ENCODE measurements around the gene ASXL3.
A peak's percentile ranks its signal among the peaks of the same experiment; 100 is the strongest.

ASXL3 gene

DNA sequence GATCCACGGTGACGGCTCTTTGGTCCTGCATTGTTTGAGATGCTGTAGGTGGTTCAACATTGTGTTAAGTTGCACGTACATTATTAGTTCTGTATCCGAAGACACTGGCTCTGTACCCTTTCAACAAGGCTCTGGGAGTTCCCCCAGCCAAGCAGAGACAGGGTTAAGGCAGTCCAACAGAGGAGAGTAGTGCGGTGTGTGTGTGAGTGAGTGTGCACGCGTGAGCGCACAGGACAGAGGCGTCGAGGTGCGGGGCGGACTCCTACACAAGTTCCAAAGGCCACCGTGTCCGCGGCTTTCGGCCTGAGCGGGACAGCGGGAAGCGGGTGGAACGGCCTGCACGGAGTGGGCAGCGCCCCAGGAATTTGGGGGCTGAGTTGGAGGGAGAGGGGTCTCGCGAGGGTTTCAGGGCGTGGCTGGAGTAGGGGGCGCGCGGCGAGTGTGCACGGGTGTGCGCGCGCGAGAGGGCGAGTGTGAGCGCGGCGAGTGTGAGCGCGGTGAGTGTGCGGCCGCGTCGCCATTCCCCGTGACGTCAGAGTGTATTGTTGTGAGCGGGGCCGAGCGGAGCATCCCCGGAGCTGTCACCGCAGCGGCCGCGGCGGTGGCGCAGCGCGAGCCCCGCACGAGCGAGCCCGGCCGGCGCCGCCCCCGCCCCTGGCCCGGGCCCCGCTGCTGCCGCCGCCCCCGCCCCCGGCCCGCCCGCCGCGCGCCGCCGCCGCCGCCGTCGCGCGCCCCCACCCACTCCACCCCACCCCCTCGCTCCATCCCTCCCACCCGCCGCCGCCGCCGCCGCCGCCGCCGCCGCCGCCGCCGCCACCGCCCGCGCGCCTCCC lies at the start of gene ASXL3:
Gene ASXL3, plus strand, starts transcription at position 535 of the 833 bp plus-strand sequence. CDS start 413 bp downstream, outside the sequence.
- H3K4me1 ChIP-seq (ENCODE audit: control insufficient read depth, insufficient read depth, low read length): peaks cover 39% of the 10 kb centered on the region
- no peak within 1 kb of the TSS for H3K27ac ChIP-seq (ENCODE audit: low read depth, low read length)
- no peaks in the 10 kb centered on the region for H3K9me3 ChIP-seq (ENCODE audit: control insufficient read depth, insufficient read depth, low read length)
- peaks cover 47% of the 10 kb centered on the region for H3K27me3 ChIP-seq (ENCODE audit: control insufficient read depth, insufficient read depth, low read length)
- peak within 1 kb of the TSS; percentile 83 for H3K4me3 ChIP-seq (ENCODE audit: low read depth, low read length)
- no peaks in the 10 kb centered on the region for H3K36me3 ChIP-seq (ENCODE audit: control insufficient read depth, insufficient read depth, low read length)
- peak within 1 kb of the TSS; percentile 31; the same call in 1 of the 2 replicates for H3K9ac ChIP-seq (ENCODE audit: low read depth, low read length)

DNA sequence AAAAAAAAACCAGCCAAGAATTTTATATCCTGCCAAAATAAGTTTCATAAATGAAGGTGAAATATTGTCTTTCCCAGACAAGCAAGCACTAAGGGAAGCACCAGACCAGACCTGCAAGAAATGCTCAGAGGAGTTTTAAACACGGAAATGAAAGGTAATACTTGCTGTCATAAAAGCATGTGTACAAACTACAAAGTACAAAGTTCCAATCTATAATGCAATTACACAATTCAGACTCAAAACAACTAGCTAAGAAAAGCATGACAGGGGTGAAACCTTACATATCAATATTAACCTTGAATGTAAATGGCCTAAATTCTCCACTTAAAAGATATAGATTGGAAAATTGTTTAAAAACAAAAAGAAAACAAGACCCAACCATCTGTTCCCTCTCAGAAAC lies 45.0 kb upstream of the ASXL3 start:
- H3K9me3 ChIP-seq (ENCODE audit: control insufficient read depth, insufficient read depth, low read length): no peaks in the 10 kb centered on the region
- H3K4me3 ChIP-seq (ENCODE audit: low read depth, low read length): no peak overlapping the region
- no peaks in the 10 kb centered on the region for H3K36me3 ChIP-seq (ENCODE audit: control insufficient read depth, insufficient read depth, low read length)
- H3K27me3 ChIP-seq (ENCODE audit: control insufficient read depth, insufficient read depth, low read length): no peaks in the 10 kb centered on the region
- no peak overlapping the region for H3K9ac ChIP-seq (ENCODE audit: low read depth, low read length)
- H3K27ac ChIP-seq (ENCODE audit: low read depth, low read length): no peak overlapping the region
- no peaks in the 10 kb centered on the region for H3K4me1 ChIP-seq (ENCODE audit: control insufficient read depth, insufficient read depth, low read length)

DNA sequence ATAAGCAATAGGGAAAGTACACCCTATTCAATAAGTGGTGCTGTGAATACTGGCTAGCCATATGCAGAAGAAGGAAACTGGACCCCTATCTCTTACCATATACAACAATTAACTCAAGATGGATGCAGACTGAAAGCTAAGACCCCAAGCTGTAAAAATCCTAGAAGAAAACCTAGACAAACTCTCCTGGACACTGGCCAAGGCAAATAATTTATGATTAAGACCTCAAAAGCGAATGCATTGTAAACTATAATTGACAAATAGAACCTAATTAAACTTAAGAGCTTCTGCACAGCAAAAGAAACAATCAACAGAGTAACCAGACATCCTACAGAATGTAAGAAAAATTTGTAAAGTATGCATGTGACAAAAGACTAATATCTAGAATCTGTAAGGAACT lies 41.1 kb upstream of the ASXL3 start:
- no peaks in the 10 kb centered on the region for H3K27me3 ChIP-seq (ENCODE audit: control insufficient read depth, insufficient read depth, low read length)
- H3K9ac ChIP-seq (ENCODE audit: low read depth, low read length): no peak overlapping the region
- no peak overlapping the region for H3K27ac ChIP-seq (ENCODE audit: low read depth, low read length)
- no peaks in the 10 kb centered on the region for H3K36me3 ChIP-seq (ENCODE audit: control insufficient read depth, insufficient read depth, low read length)
- no peaks in the 10 kb centered on the region for H3K4me1 ChIP-seq (ENCODE audit: control insufficient read depth, insufficient read depth, low read length)
- no peak overlapping the region for H3K4me3 ChIP-seq (ENCODE audit: low read depth, low read length)
- no peaks in the 10 kb centered on the region for H3K9me3 ChIP-seq (ENCODE audit: control insufficient read depth, insufficient read depth, low read length)

DNA sequence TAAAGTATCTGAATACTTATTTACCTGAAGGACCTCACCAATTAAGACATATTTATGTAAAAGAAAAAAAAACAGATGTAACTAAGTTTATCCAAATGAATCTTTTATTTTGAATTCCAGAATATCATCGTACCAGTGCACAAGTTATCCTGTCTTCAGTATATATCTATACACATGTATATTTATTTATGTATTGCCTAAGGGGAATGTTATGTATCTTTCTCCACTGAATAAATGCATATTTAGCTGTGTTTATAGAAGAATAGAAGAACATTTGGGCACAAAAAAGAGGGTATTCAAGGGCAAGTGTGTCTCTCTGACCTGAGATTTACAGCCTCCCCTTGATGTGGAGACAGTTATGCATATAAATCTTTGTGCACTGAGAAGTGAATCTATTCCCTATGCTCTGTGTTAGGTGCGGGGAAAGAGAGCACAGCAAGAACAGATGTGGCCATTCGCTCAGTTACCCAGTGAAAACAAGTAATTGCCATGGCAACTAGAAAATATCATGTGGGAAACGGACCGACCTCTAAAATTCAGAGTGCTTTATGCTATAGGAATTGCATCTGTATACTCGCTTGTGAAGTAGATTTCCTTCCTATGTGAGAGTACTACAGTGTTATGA lies 39.5 kb upstream of the ASXL3 start:
- no peak overlapping the region for H3K4me3 ChIP-seq (ENCODE audit: low read depth, low read length)
- H3K4me1 ChIP-seq (ENCODE audit: control insufficient read depth, insufficient read depth, low read length): 0 out of 2 replicates have a peak, but pooled peaks cover 3% of the 10 kb centered on the region
- no peaks in the 10 kb centered on the region for H3K9me3 ChIP-seq (ENCODE audit: control insufficient read depth, insufficient read depth, low read length)
- no peak overlapping the region for H3K9ac ChIP-seq (ENCODE audit: low read depth, low read length)
- no peaks in the 10 kb centered on the region for H3K27me3 ChIP-seq (ENCODE audit: control insufficient read depth, insufficient read depth, low read length)
- H3K36me3 ChIP-seq (ENCODE audit: control insufficient read depth, insufficient read depth, low read length): no peaks in the 10 kb centered on the region
- H3K27ac ChIP-seq (ENCODE audit: low read depth, low read length): no peak overlapping the region

DNA sequence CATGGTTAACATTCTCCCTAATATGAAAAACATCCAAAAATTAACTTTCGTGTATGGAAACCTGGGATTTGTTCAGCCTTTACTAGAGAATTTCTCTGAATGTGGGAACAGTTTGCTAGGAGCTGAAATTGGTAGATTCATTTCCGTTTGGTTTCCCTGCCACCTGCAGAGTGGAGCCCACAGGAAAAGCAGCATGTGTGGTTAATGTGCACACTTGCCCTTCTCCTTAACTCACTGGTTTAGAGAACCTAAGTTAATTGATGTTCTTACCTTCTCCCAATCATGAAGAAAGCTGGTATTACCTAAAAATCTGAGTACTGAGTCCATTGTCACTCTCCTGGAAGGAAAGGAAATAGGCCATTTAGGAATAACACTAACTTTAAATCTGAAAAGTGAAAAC lies 37.6 kb upstream of the ASXL3 start:
- H3K27me3 ChIP-seq (ENCODE audit: control insufficient read depth, insufficient read depth, low read length): no peaks in the 10 kb centered on the region
- no peak overlapping the region for H3K4me3 ChIP-seq (ENCODE audit: low read depth, low read length)
- 0 out of 2 replicates have a peak, but pooled peaks cover 7% of the 10 kb centered on the region for H3K4me1 ChIP-seq (ENCODE audit: control insufficient read depth, insufficient read depth, low read length)
- no peak overlapping the region for H3K27ac ChIP-seq (ENCODE audit: low read depth, low read length)
- H3K9ac ChIP-seq (ENCODE audit: low read depth, low read length): no peak overlapping the region
- no peaks in the 10 kb centered on the region for H3K36me3 ChIP-seq (ENCODE audit: control insufficient read depth, insufficient read depth, low read length)
- no peaks in the 10 kb centered on the region for H3K9me3 ChIP-seq (ENCODE audit: control insufficient read depth, insufficient read depth, low read length)

DNA sequence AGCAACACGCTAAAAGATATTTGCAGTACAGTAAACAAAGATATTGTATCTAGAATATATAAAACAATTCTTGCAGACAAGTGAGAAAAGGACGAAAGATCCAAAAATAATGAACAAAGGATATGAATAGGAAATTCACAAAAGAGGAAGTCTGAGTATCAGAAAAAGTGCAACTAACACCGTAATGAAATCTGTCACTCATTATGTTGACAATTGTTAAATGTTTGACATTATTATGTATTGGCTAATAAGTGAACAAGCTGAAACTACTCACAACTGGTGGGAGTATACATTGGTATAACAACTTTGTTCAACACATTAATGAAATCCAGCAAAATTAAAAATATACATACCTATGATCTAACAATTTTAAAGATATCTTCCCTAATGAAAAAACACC lies 36.7 kb upstream of the ASXL3 start:
- Histone ChIP-seq H3K4me3 (ENCODE audit: low read depth, low read length) (no peak overlapping the region), H3K9me3 (ENCODE audit: control insufficient read depth, insufficient read depth, low read length) (no peaks in the 10 kb centered on the region), H3K36me3 (ENCODE audit: control insufficient read depth, insufficient read depth, low read length) (no peaks in the 10 kb centered on the region), H3K9ac (ENCODE audit: low read depth, low read length) (no peak overlapping the region), H3K27me3 (ENCODE audit: control insufficient read depth, insufficient read depth, low read length) (no peaks in the 10 kb centered on the region), H3K27ac (ENCODE audit: low read depth, low read length) (no peak overlapping the region), H3K4me1 (ENCODE audit: control insufficient read depth, insufficient read depth, low read length) (0 out of 2 replicates have a peak, but pooled peaks cover 7% of the 10 kb centered on the region)

DNA sequence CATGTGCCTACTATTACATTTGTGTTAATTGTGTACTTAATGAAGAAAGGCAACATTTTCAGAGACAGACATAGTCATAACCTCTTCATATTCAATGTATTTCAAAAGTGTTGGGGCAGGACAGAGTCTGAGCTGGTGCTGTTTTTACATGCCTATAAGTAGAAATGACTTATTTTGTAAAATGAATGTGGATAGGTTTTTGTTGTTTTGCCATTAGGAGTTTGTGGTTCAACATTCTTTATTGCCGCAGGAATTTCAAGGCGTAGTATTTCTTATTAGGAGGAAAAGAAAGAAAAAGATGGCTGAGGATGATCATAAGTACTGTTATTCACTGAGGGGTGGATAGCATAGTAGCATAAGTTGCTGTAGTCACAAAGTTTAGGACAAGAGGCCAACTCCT lies 21.2 kb upstream of the ASXL3 start:
- Histone ChIP-seq H3K9ac (ENCODE audit: low read depth, low read length) (no peak overlapping the region), H3K27ac (ENCODE audit: low read depth, low read length) (no peak overlapping the region), H3K9me3 (ENCODE audit: control insufficient read depth, insufficient read depth, low read length) (no peaks in the 10 kb centered on the region), H3K4me1 (ENCODE audit: control insufficient read depth, insufficient read depth, low read length) (no peaks in the 10 kb centered on the region), H3K36me3 (ENCODE audit: control insufficient read depth, insufficient read depth, low read length) (no peaks in the 10 kb centered on the region), H3K27me3 (ENCODE audit: control insufficient read depth, insufficient read depth, low read length) (no peaks in the 10 kb centered on the region), H3K4me3 (ENCODE audit: low read depth, low read length) (no peak overlapping the region)

DNA sequence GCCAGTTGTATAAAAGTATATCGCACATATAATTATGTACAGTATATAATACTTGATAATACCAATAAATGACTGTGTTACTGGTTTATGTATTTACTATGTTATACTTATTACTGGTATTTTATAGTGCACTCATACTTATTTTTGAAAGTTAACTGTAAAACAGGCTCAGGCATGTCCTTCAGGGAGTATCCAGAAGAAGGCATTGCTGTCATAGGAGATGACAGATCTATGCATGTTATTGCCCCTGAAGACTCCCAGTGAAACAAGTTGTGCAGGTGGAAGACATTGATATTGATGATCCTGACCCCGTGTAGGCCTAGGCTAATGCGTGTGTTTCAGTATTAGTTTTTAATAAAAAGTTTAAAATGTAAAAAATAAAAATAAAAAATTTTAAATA lies 20.3 kb upstream of the ASXL3 start:
- H3K27ac ChIP-seq (ENCODE audit: low read depth, low read length): no peak overlapping the region

DNA sequence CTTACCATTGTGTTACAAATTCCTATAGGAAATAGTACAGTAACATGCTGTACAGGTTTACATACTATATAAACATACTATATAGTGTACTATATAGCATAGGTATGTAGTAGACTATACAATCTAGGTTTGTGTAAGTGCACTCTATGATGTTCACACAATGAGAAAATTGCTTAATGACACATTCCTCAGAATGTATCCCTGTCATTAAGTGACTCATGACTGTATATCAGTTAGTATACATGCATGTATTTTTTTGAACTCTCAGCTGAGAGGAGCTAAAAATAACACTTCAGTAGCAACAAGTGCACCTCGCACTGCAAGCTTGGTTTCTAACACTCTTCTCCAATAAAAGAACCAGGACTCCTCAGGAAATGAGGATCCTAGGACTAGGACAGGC lies 19.5 kb upstream of the ASXL3 start:
- no peaks in the 10 kb centered on the region for H3K27me3 ChIP-seq (ENCODE audit: control insufficient read depth, insufficient read depth, low read length)
- no peaks in the 10 kb centered on the region for H3K36me3 ChIP-seq (ENCODE audit: control insufficient read depth, insufficient read depth, low read length)
- no peaks in the 10 kb centered on the region for H3K4me1 ChIP-seq (ENCODE audit: control insufficient read depth, insufficient read depth, low read length)
- no peak overlapping the region for H3K4me3 ChIP-seq (ENCODE audit: low read depth, low read length)
- H3K9me3 ChIP-seq (ENCODE audit: control insufficient read depth, insufficient read depth, low read length): no peaks in the 10 kb centered on the region
- H3K9ac ChIP-seq (ENCODE audit: low read depth, low read length): no peak overlapping the region
- H3K27ac ChIP-seq (ENCODE audit: low read depth, low read length): no peak overlapping the region

More for the DNA sequence above, 20.3 kb upstream of the ASXL3 start:
- Histone ChIP-seq H3K9ac (ENCODE audit: low read depth, low read length) (no peak overlapping the region), H3K4me3 (ENCODE audit: low read depth, low read length) (no peak overlapping the region), H3K36me3 (ENCODE audit: control insufficient read depth, insufficient read depth, low read length) (no peaks in the 10 kb centered on the region), H3K4me1 (ENCODE audit: control insufficient read depth, insufficient read depth, low read length) (no peaks in the 10 kb centered on the region), H3K9me3 (ENCODE audit: control insufficient read depth, insufficient read depth, low read length) (no peaks in the 10 kb centered on the region), H3K27me3 (ENCODE audit: control insufficient read depth, insufficient read depth, low read length) (no peaks in the 10 kb centered on the region)

DNA sequence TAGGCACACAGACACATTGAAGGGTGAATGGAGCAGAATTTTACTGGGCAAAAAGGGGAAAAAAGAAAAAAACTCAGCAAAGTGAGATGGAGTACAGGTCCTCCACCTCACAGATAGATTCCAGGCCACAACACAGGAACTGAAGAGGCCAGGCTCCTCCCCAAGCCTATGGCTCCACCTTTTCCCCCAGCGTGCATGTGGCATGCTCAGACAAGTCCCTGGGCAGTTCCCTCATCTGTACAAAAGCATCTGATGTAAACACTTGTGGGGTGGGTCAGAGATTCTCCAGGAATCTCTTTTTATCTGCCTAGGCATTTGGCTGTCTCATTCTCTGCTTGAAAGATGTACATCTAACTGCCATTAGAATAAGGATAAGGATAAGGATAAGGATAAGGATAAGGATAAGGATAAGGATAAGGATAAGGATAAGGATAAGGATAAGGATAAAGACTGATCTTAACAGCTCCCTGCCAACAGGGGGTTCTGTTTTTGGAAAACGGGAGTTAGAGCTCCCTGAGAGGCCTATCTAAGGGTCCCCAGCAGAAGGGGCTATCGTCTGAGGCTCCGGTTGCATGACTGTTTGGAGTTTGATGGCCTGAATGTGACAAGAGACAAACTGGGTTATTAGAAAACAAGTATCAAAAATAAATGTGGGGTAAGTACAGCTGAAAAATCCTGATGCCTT lies 17.2 kb upstream of the ASXL3 start:
- H3K9me3 ChIP-seq (ENCODE audit: control insufficient read depth, insufficient read depth, low read length): no peaks in the 10 kb centered on the region
- H3K9ac ChIP-seq (ENCODE audit: low read depth, low read length): no peak overlapping the region
- H3K27me3 ChIP-seq (ENCODE audit: control insufficient read depth, insufficient read depth, low read length): no peaks in the 10 kb centered on the region
- no peak overlapping the region for H3K27ac ChIP-seq (ENCODE audit: low read depth, low read length)
- H3K4me3 ChIP-seq (ENCODE audit: low read depth, low read length): no peak overlapping the region
- H3K36me3 ChIP-seq (ENCODE audit: control insufficient read depth, insufficient read depth, low read length): no peaks in the 10 kb centered on the region
- no peaks in the 10 kb centered on the region for H3K4me1 ChIP-seq (ENCODE audit: control insufficient read depth, insufficient read depth, low read length)

DNA sequence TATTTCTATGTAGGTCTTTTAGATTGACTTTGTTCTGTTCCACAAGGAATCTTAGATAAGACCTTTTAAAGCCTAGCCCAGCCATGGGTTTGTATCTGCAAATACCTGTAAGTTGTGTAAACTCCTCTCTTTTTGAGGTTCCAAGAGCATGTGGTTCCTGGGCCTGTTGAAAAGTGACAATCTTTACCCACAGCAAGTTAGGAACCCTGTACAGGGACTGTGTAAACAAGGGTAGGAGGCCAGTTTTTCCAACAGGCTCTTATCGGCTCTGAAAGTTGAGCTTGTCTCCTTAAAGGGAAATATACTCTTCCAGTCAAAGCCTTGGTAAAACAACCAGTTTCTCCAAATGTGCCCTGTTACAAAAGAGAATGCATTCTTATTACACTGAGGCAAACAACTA lies 15.3 kb upstream of the ASXL3 start:
- H3K9me3 ChIP-seq (ENCODE audit: control insufficient read depth, insufficient read depth, low read length): no peaks in the 10 kb centered on the region
- H3K9ac ChIP-seq (ENCODE audit: low read depth, low read length): no peak overlapping the region
- no peak overlapping the region for H3K27ac ChIP-seq (ENCODE audit: low read depth, low read length)
- H3K36me3 ChIP-seq (ENCODE audit: control insufficient read depth, insufficient read depth, low read length): no peaks in the 10 kb centered on the region
- no peaks in the 10 kb centered on the region for H3K4me1 ChIP-seq (ENCODE audit: control insufficient read depth, insufficient read depth, low read length)
- H3K4me3 ChIP-seq (ENCODE audit: low read depth, low read length): no peak overlapping the region
- no peaks in the 10 kb centered on the region for H3K27me3 ChIP-seq (ENCODE audit: control insufficient read depth, insufficient read depth, low read length)
